ENCODE measurements around the gene SPAG9. TPM values are rescaled to one million over a fixed set of nuclear protein-coding genes. Genes with fewer than 3 reads are reported as not detected.

SPAG9 gene
- total RNA-seq, 1 experiment from 2014 or later, result 54.3 TPM

DNA sequence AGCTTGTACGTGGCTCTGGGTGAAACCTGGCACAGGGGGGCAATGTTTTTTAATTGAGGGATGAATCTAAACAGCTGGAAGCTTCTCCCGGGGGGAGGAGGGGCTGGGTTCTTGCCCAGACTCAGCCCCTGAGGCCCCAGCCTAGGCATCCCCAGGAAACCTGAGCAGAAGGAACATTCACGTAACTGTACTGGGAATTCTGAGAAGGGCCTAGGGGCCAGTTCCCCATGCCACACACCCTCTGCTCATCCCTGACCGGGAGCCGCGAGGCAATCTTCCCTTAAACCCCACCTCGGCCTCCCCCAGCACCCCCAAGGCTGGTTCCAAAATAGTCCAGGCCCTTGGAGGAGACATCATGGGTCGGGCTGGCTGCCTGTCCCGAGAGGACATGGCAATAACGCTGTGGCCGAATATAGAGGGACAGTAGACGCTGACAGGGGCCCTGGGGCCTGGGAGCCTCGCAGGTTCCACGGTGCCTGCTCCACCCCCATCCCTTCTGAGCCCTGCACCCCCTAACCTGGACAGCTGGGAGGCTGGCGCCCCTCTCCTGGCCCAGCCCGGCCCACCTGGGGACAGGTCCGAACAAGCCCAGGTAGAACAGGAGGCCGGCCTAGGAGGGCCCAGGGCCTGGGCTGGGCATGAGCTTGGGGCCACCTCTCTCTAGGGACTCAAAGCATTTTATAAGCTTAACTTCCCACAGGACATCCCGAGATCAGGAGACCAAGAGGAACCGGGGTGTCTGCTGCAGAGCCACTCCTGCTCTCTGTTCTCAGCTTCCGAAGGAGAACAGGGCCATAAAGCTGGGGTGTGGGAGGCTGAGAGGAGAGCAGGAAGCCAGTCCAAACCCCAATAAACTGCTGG is 171.3 kb downstream of the SPAG9 start:
- no peaks in the 10 kb centered on the region for H3K79me1 ChIP-seq (ENCODE audit: insufficient read depth, low read depth, low read length, poor library complexity, severe bottlenecking)
- no peak overlapping the region for H3K18ac ChIP-seq (ENCODE audit: insufficient read length, low read depth, low read length)
- peak overlapping the region in 2 of 3 experiments; percentile 76 to 86; a peak in 4 of 7 replicates for H3K27ac Mint-ChIP-seq
- H4K91ac ChIP-seq (ENCODE audit: insufficient read length, low read depth, low read length), result no peak overlapping the region
- H3T11ph ChIP-seq (ENCODE audit: low read length), result no peak overlapping the region
- no peak overlapping the region for H2BK120ac ChIP-seq (ENCODE audit: low read depth, low read length, poor library complexity, severe bottlenecking)
- no peak for TF ChIP-seq CTCF (conservative IDR thresholded peaks at IDR 0.05)
- H2BK12ac ChIP-seq (ENCODE audit: insufficient read length, low read depth, low read length), result no peak overlapping the region
- no peaks in the 10 kb centered on the region for H3K79me2 ChIP-seq (ENCODE audit: insufficient read depth, low read length)
- H3K9me3 ChIP-seq (ENCODE audit: control insufficient read depth, low read depth, low read length), result no peaks in the 10 kb centered on the region
- no peak overlapping the region for H3K23ac ChIP-seq (ENCODE audit: insufficient read length, low read depth, low read length)
- peaks cover 3% of the 10 kb centered on the region; the same call in 1 of the 2 replicates for H3K4me1 ChIP-seq (ENCODE audit: insufficient read depth, low read length)
- H3K4me2 ChIP-seq (ENCODE audit: insufficient read depth, insufficient read length, low read length), result no peak overlapping the region
- H3K27me3 Mint-ChIP-seq (ENCODE audit: low read depth), result peaks cover 4% of the 10 kb centered on the region; the same call in 1 of the 2 replicates
- H4K20me1 ChIP-seq (ENCODE audit: control insufficient read depth, insufficient read depth, insufficient read length), result no peaks in the 10 kb centered on the region
- no peak overlapping the region for H4K5ac ChIP-seq (ENCODE audit: insufficient read length, low read depth, low read length)
- no peak overlapping the region for H3K9ac ChIP-seq (ENCODE audit: extremely low read depth, insufficient read length, low read length)
- no peak overlapping the region for H2AFZ ChIP-seq (ENCODE audit: low read length)
- H3K27me3 ChIP-seq (ENCODE audit: insufficient read depth, low read length), result no peaks in the 10 kb centered on the region
- no peak for DNase-seq
- no peaks in the 10 kb centered on the region for H3K36me3 Mint-ChIP-seq (ENCODE audit: insufficient read depth in 1 of 3, low read depth in 3 of 3)
- no peaks in the 10 kb centered on the region for H3K23me2 ChIP-seq (ENCODE audit: insufficient read length, low read depth, low read length, poor library complexity, severe bottlenecking)
- no peak overlapping the region for H2BK5ac ChIP-seq (ENCODE audit: insufficient read length, low read length)
- H3K4me1 Mint-ChIP-seq, result peaks cover 43 to 50% of the 10 kb centered on the region in 2 experiments
- no peak overlapping the region for H2BK15ac ChIP-seq (ENCODE audit: low read depth, low read length)
- no peak overlapping the region for H3K56ac ChIP-seq (ENCODE audit: insufficient read length, low read depth, low read length)
- no peak overlapping the region for H2BK20ac ChIP-seq (ENCODE audit: low read depth, low read length, poor library complexity, severe bottlenecking)
- no CpG with 5 or more reads among the region's 21 CpGs for WGBS (ENCODE audit: extremely low coverage, insufficient read length, low lambda C conversion rate)
- no peak overlapping the region for H2AK5ac ChIP-seq (ENCODE audit: insufficient read length, low read length)
- no peak overlapping the region for H3K4me3 Mint-ChIP-seq
- no peak overlapping the region for H4K8ac ChIP-seq (replicated peaks; ENCODE audit: insufficient read length, low read depth, low read length)
- no peak overlapping the region for H3K27ac ChIP-seq (ENCODE audit: insufficient read length, low read depth, low read length)
- no peak overlapping the region for H3K4ac ChIP-seq (ENCODE audit: low read depth, low read length)
- H3K9me3 Mint-ChIP-seq, result no peaks in the 10 kb centered on the region
- H3K14ac ChIP-seq (ENCODE audit: insufficient read depth, low read length), result no peak overlapping the region; the same call in 1 of the 2 replicates

All from H9 (cell line).